GM06990 (cell line): Measurements from ENCODE around the gene ITPR1.

Experiments
- DNase-seq: peaks from one replicate; pipeline ENCODE4 v3.0.0-alpha.2; 2011; ENCODE audit not compliant: insufficient read length; ENCODE audit errors: extremely low read depth
- H3K27me3 ChIP-seq: replicated peaks from 2 replicates; pipeline ENCODE4 v1.6.0; 2011; ENCODE audit warnings: low read length; ENCODE audit not compliant: control insufficient read depth, insufficient read depth
- H3K36me3 ChIP-seq: 2 replicates; pipeline ENCODE4 v1.5.1; 2011; ENCODE audit warnings: low read length; ENCODE audit not compliant: control insufficient read depth, insufficient read depth
- H3K4me3 ChIP-seq: replicated peaks from 2 replicates; pipeline ENCODE4 v1.5.1; 2011; ENCODE audit warnings: low read depth, mild to moderate bottlenecking, control low read depth, low read length
- TF ChIP-seq, protein P1 (sequence below): IDR thresholded peaks from 2 replicates; pipeline ENCODE4 v1.5.1; 2011; ENCODE audit warnings: low read length, control low read depth, mild to moderate bottlenecking, inconsistent platforms; ENCODE audit not compliant: insufficient read depth, poor library complexity, severe bottlenecking

ITPR1 gene

DNA sequence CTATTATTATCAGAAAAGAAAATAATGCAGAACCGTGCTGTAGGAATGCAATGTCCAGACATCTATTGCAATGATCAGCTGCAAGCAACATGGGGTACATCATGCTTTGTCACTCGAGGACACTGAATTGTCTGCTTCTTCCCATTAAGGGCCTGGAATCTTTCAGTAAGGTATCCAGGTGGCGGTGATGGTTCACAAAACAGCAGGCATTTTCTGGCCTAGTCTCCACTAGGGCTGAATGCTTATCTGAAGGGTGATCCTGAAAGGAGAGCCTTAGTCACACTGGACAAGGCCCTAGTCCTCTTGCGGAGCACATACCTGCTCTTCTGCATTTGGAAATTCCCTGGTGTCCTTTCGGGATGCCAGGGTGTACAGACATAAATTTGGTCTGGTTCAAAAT is 21.2 kb downstream of the ITPR1 start:
- H3K27me3 ChIP-seq = no peaks in the 10 kb centered on the region
- no peak overlapping the region for H3K4me3 ChIP-seq
- TF ChIP-seq, protein P1, sequence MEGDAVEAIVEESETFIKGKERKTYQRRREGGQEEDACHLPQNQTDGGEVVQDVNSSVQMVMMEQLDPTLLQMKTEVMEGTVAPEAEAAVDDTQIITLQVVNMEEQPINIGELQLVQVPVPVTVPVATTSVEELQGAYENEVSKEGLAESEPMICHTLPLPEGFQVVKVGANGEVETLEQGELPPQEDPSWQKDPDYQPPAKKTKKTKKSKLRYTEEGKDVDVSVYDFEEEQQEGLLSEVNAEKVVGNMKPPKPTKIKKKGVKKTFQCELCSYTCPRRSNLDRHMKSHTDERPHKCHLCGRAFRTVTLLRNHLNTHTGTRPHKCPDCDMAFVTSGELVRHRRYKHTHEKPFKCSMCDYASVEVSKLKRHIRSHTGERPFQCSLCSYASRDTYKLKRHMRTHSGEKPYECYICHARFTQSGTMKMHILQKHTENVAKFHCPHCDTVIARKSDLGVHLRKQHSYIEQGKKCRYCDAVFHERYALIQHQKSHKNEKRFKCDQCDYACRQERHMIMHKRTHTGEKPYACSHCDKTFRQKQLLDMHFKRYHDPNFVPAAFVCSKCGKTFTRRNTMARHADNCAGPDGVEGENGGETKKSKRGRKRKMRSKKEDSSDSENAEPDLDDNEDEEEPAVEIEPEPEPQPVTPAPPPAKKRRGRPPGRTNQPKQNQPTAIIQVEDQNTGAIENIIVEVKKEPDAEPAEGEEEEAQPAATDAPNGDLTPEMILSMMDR = no peak
- H3K36me3 ChIP-seq = no peaks in the 10 kb centered on the region
- DNase-seq = no peak

DNA sequence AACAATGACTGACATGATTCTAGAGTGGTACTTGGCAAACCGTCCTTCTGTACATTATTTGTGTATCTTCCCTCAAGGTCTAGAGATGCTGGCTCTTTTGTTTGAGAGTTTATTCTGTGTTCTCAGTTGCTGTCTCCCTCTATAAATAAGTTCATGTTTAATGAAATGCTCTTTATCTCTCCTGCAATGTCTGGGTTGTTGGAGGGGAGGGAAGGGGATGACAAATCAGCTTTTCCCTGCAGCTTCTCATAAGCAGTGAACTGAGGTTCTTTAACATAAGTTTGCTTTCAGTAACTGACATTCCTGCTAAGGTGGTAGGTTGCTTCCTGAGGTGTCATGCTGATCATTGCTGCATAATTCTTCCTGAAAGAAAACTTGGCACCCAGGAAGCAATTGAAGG is 21.8 kb downstream of the ITPR1 start:
- Histone ChIP-seq H3K36me3 (no peaks in the 10 kb centered on the region), H3K27me3 (no peaks in the 10 kb centered on the region), H3K4me3 (no peak overlapping the region)
- TF ChIP-seq, protein P1 = no peak
- no peak for DNase-seq

DNA sequence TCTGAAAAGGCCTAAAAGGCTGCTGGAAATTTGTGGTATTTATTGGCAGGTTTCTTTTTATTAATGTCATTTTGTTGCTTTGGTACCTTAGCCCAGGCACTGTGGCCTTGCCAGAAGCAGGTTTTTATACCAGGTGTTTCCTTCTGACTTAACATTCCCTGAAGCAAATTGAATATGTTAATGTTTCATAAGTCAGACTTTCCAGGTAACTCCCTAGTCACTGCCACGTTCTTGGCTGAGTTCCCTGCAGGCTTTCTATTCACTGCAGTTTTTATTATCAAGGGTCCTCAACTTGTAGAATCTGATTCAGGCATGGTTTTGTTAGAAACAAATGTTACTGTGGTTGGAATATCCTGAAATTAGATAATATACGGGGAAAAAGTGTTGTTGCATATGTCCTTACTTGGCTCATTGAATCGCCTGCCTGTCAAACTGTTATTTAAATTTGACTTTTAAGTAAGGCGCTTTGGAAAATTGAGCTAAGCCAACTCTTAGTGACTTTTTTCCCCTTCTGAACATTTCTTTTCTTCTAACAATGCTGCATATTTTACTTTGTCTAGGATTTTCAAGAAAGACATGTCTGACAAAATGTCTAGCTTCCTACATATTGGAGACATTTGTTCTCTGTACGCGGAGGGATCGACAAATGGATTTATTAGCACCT is 22.9 kb downstream of the ITPR1 start:
- Histone ChIP-seq H3K4me3 (no peak overlapping the region), H3K36me3 (no peaks in the 10 kb centered on the region), H3K27me3 (no peaks in the 10 kb centered on the region)
- DNase-seq = no peak
- TF ChIP-seq, protein P1 = no peak

DNA sequence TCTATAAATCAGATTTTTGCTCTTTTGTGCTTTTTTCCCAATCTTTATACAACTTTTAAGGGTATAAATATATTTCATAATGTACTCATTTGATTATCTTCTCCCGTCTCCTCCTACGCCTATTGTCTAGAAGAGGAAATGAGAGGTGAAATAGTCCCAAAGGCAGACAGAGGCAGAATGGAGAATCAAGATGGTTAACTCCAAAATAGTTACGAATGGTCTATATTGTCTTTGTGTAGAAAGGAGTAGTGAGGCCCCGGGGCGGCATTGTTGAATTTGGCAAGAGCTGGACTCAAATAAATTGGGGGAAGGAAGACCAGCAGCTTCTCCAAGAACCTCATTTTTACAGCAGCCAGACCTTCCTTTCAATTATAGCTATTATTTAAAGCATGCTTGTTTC is 23.9 kb downstream of the ITPR1 start:
- Histone ChIP-seq H3K27me3 (no peaks in the 10 kb centered on the region), H3K4me3 (no peak overlapping the region), H3K36me3 (no peaks in the 10 kb centered on the region)
- no peak for DNase-seq
- TF ChIP-seq, protein P1 = no peak

DNA sequence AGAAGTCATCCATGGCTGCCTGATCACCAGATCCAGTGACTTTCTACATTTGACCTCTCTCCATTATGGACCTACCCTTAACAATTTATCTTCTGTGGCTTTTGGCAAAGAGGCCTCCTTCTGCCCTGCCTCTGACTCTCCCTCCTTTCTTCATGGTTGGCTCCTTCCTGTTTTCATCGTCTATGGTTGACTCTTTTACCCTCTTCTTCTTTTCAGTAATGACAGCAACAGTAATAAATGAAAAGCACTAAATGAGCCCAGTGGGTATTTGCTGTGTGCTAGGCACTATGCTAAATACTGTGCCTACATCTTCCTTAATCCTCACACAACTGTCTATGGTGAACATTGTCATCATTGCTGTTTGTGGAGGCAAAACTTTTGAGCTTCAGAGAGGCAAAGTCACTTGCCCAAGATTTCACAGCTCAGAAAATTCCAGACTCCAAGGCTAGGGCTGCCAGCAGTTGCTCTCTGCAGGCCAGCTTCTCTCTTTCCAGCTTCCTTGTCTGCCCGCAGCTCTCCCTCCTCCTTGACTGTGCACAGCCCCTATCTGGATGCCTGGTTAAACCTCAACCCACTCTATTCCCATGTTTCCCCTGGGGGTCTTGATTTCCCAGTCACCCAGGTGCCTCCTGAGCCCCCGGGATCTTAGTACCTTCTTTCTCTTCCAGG is 24.6 kb downstream of the ITPR1 start:
- no peak for DNase-seq
- TF ChIP-seq, protein P1 = no peak
- H3K27me3 ChIP-seq = no peaks in the 10 kb centered on the region
- H3K36me3 ChIP-seq = no peaks in the 10 kb centered on the region
- H3K4me3 ChIP-seq = no peak overlapping the region
